Erythroblast (primary cell): ENCODE data around the gene TTC27.

Source experiments
- GATA1 ChIP-seq: IDR thresholded peaks from 2 replicates; pipeline ENCODE4 v1.6.1; 2011; ENCODE audit warnings: low read depth, mild to moderate bottlenecking, control low read depth, low read length, moderate library complexity
- POLR2A ChIP-seq: IDR thresholded peaks from 2 replicates; pipeline ENCODE4 v1.6.1; 2011; ENCODE audit warnings: mild to moderate bottlenecking, low read length

- no peak for TF ChIP-seq POLR2A
- TF ChIP-seq GATA1 = no peak
Measured at GRCh38 chr2:32691678-32692077, 63.8 kb downstream of the TTC27 start.
